Thoracic aorta (tissue), 2 donors: ENCODE results near the gene PATL1. TPM values are rescaled to one million over a fixed set of nuclear protein-coding genes. Genes with fewer than 3 reads are reported as not detected.

Source experiments
- ATAC-seq: fragments of 150-250 bp; one replicate; pipeline ENCODE4 v1.8.0; 2017; ENCODE audit warnings: low read depth; ENCODE audit not compliant: insufficient number of reproducible peaks, low FRiP score
- DNase-seq: peaks from one replicate; pipeline ENCODE4 v3.0.0-alpha.2; 2020; ENCODE audit warnings: low spot score
- H3K27ac ChIP-seq, 2 donors: fragments of 200-600 bp; sonication (generic); 1 replicate in 1 of 2; 2 replicates in 1 of 2; pipeline ENCODE4 v1.5.1; 2016; ENCODE audit warnings: mild to moderate bottlenecking in 2 of 2, moderate library complexity in 2 of 2
- H3K27me3 ChIP-seq: fragments of 200-600 bp; sonication (generic); replicated peaks from 2 replicates; pipeline ENCODE4 v1.6.0; 2016; ENCODE audit warnings: mild to moderate bottlenecking; ENCODE audit not compliant: insufficient read depth
- H3K36me3 ChIP-seq: fragments of 200-600 bp; sonication (generic); one replicate; pipeline ENCODE4 v1.5.1; 2016
- H3K4me1 ChIP-seq, 2 donors: fragments of 200-600 bp; sonication (generic); 1 replicate in 1 of 2; 2 replicates in 1 of 2; pipeline versions ENCODE4 v1.5.1 to v1.6.0; 2016; ENCODE audit warnings: low read depth in 2 of 2, mild to moderate bottlenecking in 1 of 2; ENCODE audit not compliant: control insufficient read depth in 1 of 2
- H3K4me3 ChIP-seq: fragments of 200-600 bp; sonication (generic); 2 replicates; pipeline ENCODE4 v1.5.1; 2016; ENCODE audit warnings: mild to moderate bottlenecking
- H3K9me3 ChIP-seq: fragments of 200-600 bp; sonication (generic); 2 replicates; pipeline ENCODE4 v1.5.1; 2016
- CTCF ChIP-seq: fragments of 200-600 bp; sonication (generic); IDR thresholded peaks from one replicate; pipeline ENCODE4 v1.5.1; 2019; ENCODE audit warnings: antibody characterized with exemption
- total RNA-seq, 2 donors: library from RNA; depleted of rRNA; stranded (reverse); fragments of >200 nt; gene quantifications; one replicate each; pipeline versions ENCODE4 v1.1.0 to v1.2.3, GENCODE V29; 2016

PATL1 gene
- total RNA-seq, 2 donors from 2014 or later, result 9.3 to 16.3 TPM

GRCh38 chr11:59680287-59681154 lies 11.7 kb upstream of the PATL1 start:
- Histone ChIP-seq H3K27me3 (no peaks in the 10 kb centered on the region), H3K4me1 (no peaks in the 10 kb centered on the region), H3K36me3 (no peaks in the 10 kb centered on the region), H3K9me3 (no peaks in the 10 kb centered on the region), H3K27ac (no peak overlapping the region), H3K4me3 (no peak overlapping the region)
- DNase-seq (no peak), ATAC-seq (no peak)
- TF ChIP-seq CTCF, result no peak

- DNase-seq (no peak), ATAC-seq (no peak)
- H3K4me1 ChIP-seq, result no peaks in the 10 kb centered on the region
- no peaks in the 10 kb centered on the region for H3K27me3 ChIP-seq
- no peak for TF ChIP-seq CTCF
- H3K9me3 ChIP-seq, result no peaks in the 10 kb centered on the region
- H3K27ac ChIP-seq, result no peak overlapping the region
- no peaks in the 10 kb centered on the region for H3K36me3 ChIP-seq
- H3K4me3 ChIP-seq, result no peak overlapping the region
These were observed 10.5 kb upstream of the PATL1 start for GRCh38 chr11:59679347-59679746.

GRCh38 chr11:59678813-59679165 lies 10.0 kb upstream of the PATL1 start:
- no peak for TF ChIP-seq CTCF
- Histone ChIP-seq H3K4me3 (no peak overlapping the region), H3K4me1 (no peaks in the 10 kb centered on the region), H3K27ac (no peak overlapping the region), H3K27me3 (no peaks in the 10 kb centered on the region), H3K36me3 (no peaks in the 10 kb centered on the region), H3K9me3 (no peaks in the 10 kb centered on the region)
- DNase-seq, result no peak
- ATAC-seq, result no peak

- H3K36me3 ChIP-seq, result no peaks in the 10 kb centered on the region
- no peak for ATAC-seq
These were observed 9.4 kb upstream of the PATL1 start for GRCh38 chr11:59678118-59678812.

More at GRCh38 chr11:59678118-59678812, 9.4 kb upstream of the PATL1 start:
- no peak for DNase-seq
- Histone ChIP-seq H3K4me3 (no peak overlapping the region), H3K4me1 (no peaks in the 10 kb centered on the region), H3K27me3 (no peaks in the 10 kb centered on the region), H3K27ac (no peak overlapping the region), H3K9me3 (no peaks in the 10 kb centered on the region)
- no peak for TF ChIP-seq CTCF
